ENCODE results near the gene RSPH6A.

- TF ChIP-seq ZFP3 (CRISPR knock-in tag; IDR thresholded peaks at IDR 0.05) (no peak), PPARA (CRISPR knock-in tag; IDR thresholded peaks at IDR 0.05; ENCODE audit: borderline replicate concordance) (no peak), ZC3H10 (CRISPR knock-in tag; IDR thresholded peaks at IDR 0.05) (no peak)
- TF ChIP-seq, protein P1, sequence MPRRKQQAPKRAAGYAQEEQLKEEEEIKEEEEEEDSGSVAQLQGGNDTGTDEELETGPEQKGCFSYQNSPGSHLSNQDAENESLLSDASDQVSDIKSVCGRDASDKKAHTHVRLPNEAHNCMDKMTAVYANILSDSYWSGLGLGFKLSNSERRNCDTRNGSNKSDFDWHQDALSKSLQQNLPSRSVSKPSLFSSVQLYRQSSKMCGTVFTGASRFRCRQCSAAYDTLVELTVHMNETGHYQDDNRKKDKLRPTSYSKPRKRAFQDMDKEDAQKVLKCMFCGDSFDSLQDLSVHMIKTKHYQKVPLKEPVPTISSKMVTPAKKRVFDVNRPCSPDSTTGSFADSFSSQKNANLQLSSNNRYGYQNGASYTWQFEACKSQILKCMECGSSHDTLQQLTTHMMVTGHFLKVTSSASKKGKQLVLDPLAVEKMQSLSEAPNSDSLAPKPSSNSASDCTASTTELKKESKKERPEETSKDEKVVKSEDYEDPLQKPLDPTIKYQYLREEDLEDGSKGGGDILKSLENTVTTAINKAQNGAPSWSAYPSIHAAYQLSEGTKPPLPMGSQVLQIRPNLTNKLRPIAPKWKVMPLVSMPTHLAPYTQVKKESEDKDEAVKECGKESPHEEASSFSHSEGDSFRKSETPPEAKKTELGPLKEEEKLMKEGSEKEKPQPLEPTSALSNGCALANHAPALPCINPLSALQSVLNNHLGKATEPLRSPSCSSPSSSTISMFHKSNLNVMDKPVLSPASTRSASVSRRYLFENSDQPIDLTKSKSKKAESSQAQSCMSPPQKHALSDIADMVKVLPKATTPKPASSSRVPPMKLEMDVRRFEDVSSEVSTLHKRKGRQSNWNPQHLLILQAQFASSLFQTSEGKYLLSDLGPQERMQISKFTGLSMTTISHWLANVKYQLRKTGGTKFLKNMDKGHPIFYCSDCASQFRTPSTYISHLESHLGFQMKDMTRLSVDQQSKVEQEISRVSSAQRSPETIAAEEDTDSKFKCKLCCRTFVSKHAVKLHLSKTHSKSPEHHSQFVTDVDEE (CRISPR knock-in tag; IDR thresholded peaks at IDR 0.05), result no peak
These were observed 9.6 kb upstream of the RSPH6A start for GRCh38 chr19:45824531-45825262.
